Measurements from ENCODE around the gene CHCHD3.

CHCHD3 gene

DNA sequence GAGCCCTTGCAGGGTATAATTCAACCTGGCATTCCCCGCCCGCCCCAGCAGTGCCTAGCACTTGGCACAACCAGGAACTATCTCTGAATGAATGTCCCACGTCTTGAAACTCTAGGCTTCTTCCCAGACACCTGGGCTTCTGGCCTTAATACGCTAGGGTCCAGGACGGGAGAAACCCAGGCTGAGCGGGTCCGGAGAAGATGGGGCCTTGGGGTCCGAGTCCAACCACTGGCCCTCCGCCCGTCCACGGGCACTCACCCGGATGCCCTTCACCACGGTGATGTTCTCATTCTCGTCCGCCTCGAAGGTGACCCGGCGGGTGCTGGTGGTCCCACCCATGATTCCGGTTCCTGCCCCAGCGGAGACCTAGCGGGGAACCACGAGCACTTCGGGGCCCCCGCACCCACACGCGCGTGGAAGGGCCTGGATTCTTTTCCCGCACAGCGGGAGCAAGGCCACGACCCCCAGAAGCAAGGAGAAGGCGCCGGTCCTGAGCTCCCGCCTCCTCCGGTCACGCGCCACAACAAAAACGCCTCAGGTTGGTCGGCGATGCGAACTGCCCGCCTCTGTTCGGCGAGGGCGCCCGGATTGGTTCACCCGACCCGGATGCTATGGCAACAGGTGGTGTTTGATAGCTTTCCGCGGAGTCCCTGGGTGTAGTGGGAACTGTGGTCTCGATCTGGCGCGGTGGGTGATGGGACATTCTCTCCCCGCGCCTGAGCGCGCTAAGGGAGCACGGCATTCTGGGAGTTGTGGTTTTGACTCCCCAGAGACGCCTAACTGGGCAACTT is at the start of gene CHCHD3:
Gene CHCHD3, minus strand, starts transcription at position 492 of the 791 bp plus-strand sequence. Its CDS starts 153 bp downstream, at position 339.
- DNase-seq = peak; percentile 98

- DNase-seq = no peak
Measured at GRCh38 chr7:133130166-133130565, 48.3 kb upstream of the CHCHD3 start.

DNA sequence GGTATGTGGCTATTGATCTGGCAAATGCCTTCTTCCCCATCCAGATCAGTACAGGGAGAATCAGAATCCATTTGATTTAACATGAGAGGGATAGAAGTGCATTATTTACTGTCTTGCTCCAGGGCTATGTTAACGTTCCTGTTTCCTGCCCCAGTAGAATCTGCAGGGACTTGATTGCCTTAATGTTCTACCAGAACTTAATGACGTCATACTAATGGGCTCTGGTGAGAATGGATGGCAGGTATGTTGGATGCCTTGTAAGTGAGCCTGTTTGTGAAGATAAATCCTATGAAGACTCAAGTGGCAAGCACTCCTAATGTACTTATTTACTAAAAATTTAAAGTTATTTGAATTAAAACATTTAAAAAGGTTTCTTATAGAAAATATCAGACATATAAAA is 44.5 kb upstream of the CHCHD3 start:
- no peak for DNase-seq

GRCh38 chr7:133124974-133125373 is 43.1 kb upstream of the CHCHD3 start:
- DNase-seq = no peak

DNA sequence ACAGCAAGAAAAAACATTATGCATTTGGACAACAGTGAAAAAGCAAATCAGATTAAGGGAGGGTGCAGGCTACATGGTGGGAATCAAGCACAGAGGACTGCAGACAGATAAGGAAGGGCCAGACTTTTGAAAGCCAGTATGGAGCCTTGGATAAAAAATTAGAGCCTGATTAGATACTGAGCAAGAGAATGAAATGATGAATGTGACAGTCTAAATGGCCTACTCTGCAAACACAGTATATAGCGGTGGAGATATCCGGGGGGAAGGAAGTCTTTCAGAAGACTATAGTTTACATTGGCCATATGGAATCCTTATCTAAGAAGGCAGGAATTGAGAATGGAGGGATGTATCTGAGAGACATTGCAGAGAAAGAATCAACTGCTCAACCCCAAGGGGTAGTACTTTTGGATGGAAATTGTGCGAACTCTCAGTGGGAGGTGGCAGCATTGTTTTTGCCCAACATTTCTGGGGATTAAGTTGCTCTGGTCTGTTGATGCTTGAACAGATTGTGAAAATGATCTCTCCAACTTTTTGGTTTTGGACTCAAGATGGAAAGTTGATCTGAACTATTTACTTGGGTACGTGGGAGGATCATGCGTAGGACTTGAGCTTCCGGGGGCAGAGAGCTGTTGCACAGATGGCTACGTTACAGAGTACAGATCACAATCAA is 39.4 kb upstream of the CHCHD3 start:
- no peak for DNase-seq

DNA sequence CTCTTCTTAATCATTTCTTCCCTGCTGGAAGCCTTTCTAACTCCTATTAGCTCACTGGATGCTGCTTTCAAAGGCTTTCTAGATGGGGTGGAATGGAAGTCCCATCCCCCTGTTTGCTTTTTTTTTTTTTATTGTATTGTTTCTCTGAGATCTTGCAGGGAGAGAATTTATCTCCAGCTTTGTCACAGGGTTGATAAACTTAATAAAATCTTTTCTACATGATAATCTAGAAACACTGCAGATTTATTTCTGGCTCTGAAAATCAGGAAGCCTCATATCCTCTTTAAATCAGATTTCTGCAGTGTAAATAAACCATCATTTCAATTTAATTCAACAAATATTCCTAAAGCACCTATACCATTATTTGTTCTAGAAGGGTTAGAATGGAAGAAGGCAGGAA is 37.2 kb upstream of the CHCHD3 start:
- DNase-seq = no peak

- DNase-seq = no peak
Measured at GRCh38 chr7:133118261-133118660, 36.4 kb upstream of the CHCHD3 start.

- DNase-seq = no peak
Measured at GRCh38 chr7:133117452-133117851, 35.6 kb upstream of the CHCHD3 start.

DNA sequence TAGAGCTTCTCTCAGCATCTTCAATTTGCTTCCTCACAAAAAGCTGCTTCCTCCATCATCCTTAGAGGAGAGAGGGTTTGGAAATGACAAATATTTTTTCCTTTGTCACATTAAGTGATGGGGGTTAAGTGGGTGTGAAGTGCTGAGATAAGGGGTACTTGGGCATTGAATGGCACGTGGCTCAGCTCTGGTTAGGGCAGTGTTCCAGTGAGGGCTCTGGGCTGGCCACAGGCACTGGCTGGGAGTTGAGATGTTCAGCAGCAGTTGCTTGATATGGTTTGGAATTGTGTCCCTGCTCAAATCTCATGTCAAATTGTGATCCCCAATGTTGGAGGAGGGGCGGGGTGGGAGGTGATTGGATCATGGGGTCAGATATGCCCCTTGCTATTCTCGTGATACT is 33.7 kb upstream of the CHCHD3 start:
- no peak for DNase-seq

DNA sequence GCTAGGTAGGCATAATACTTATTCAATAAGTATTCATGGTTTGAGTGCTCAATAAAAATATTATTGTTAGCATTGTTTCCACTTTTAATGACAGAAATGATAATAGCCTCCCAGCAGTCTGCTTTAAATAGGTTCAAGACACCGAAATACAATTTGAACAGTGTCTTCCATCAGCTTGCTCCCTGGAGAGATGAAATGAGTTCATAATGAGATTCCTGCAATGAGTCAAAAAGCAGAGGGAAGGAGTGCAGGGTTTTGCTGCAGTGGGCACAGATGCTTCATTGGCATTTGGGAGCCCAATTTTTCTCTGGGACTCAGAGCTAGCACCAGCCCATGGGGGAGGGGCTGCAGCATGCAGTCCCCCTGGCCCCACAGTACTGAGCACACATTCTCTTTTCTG is 32.6 kb upstream of the CHCHD3 start:
- DNase-seq = no peak

- DNase-seq = no peak
Measured at GRCh38 chr7:133112976-133113375, 31.1 kb upstream of the CHCHD3 start.

- no peak for DNase-seq
Measured at GRCh38 chr7:133112335-133112734, 30.4 kb upstream of the CHCHD3 start.

DNA sequence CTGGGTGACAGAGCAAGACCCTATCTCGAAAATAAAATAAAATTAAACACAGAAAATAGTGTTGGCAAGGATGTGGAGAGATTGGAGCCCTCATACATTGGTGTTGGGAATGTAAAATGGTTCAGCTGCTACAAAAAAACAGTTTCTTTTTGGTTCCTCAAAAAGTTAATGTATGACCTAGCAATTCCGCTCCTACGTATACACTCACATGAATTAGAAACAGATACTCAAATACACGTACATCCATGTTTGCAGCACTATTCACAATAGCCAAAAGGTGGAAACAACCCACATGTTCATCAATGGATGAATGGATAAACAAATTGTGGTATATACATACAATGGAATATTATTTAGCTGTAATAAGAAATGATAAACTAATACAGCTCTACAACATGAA is 28.4 kb upstream of the CHCHD3 start:
- no peak for DNase-seq

- DNase-seq = no peak
Measured at GRCh38 chr7:133109816-133110215, 27.9 kb upstream of the CHCHD3 start.

DNA sequence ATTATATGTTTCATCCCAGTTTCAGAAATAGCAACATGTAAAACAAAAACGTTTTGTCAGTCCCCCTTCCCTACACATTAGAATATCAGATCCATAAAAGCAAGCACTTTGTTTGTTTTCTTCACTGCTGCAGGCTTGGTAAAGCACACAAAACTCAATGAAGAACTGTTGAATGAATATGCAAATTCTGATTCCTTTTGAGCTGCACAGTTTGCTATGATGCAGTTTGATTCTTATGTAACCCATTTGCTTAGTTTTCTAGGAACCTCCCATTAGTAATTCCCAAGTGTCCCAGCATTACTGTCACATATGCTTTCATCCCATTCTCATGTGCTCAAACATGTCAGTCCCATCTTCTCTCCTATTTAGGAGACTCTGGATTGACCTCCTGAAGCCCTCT is 26.1 kb upstream of the CHCHD3 start:
- no peak for DNase-seq

DNA sequence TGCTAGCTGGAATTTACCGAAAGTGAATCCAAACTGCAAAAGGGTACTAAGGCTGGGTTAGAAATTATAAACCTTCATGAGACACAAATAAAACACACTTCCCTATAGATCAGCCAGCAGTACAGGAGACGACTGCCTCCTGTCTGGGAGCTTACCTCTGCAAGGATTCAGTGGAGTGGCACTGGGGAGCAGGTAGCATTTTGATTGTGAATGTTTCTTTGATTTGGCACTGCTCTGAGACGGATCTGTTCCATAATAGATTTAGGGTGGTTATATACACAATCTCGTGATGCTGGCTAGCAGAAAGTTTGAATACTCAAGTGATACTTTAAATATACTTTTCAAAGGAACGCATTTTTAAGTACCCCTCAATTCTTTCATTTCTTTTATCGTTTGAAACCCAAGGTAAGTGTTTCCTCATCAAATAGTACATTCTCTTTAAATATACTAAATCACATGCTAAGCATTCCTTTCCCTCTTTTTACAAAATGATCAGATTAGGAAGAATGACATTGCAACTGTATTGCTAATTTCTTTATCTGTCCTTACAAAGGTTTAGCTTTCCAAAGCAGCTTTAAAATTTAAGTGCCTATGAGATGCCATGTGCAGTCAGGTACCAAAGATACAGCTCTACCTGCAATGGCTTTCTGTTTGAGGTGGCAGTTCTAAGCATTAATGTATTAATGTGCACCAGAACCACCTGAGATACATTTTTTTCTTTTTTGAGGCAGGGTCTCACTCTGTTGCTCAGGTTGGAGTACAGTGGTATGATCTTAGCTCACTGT is 20.6 kb upstream of the CHCHD3 start:
- no peak for DNase-seq

GRCh38 chr7:133099633-133100286 is 17.9 kb upstream of the CHCHD3 start:
- DNase-seq = no peak

- DNase-seq = no peak
Measured at GRCh38 chr7:133095119-133095671, 13.3 kb upstream of the CHCHD3 start.

- no peak for DNase-seq
Measured at GRCh38 chr7:133091943-133092464, 10.1 kb upstream of the CHCHD3 start.

DNA sequence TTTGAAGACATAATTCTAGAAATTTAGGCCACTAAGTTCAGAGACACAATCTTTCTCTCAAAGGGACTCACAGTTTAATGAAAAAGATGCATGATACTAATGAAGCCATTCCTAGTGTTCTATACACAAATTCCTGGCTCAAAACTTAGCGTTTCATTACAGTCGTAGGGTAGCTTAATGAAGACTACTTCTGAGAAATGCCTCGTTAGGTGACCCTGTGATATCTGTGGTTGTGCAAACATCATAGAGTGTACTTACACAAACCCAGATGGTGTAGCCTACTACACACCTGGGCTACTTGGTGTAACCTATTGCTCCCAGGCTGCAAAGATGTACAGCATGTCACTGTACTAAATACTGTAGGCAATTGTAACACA is 488 bp upstream of the CHCHD3 start:
- no peak for DNase-seq

GRCh38 chr7:133081119-133081598 is 731 bp downstream of the CHCHD3 start:
- peak; percentile 26 for DNase-seq

DNA sequence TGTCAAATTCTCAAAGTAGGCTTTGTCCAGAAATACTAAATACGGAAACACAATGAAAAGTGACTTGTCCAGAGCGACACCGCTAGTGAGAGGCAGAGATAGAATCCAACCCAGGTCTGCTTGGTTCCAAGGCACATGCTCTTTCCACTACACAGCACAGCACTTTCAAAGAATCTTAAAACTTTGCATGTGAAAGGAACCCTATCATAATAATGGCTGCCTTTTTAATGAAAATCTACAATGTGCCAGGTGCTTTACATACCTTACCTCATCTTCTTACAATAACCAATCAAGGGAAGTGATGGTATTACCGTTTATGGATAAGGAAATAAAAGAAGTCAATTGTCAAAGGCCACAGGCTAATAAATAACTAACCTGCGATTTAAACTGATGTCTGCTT is 2.6 kb downstream of the CHCHD3 start:
- no peak for DNase-seq

DNA sequence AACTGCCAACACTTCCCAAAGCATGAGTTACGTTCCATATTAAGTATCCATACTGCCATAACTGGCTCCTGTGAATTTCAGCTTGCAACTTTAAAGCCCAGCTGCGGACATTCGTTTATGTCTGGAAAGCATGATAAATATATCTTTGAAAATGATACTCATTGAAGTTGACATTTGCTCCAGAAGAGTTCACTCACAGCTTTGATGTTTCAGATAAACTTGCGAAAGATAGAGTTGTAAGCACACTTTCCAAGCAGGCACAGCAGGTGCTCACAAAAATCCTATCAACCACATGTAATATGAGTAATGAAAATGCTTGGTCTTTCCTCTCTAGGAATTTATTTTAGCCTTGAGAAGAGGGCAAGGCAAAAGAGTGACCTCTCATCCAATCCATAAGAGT is 4.5 kb downstream of the CHCHD3 start:
- no peak for DNase-seq
